Upper lobe of left lung (tissue), 6 donors: ENCODE results near the gene MPRIP. TPM values are rescaled to one million over a fixed set of nuclear protein-coding genes. Genes with fewer than 3 reads are reported as not detected.

Experiments used
- ATAC-seq, 2 donors: fragments of 200-7000 bp; cut with Tn5 transposase; one replicate each; pipeline ENCODE4 v1.9.1; 2022; ENCODE audit warnings: mild to moderate bottlenecking in 2 of 2, moderate library complexity in 2 of 2; ENCODE audit not compliant: low FRiP score in 2 of 2
- DNase-seq, 2 donors: peaks; one replicate each; pipeline ENCODE4 v3.0.0-alpha.2; 2019 to 2020
- H3K27ac ChIP-seq, 4 donors: fragments of 200-600 bp; sonication (generic); one replicate each; pipeline ENCODE4 v1.5.1; 2016 to 2019
- H3K27me3 ChIP-seq, 4 donors: fragments of 200-600 bp; sonication (generic); one replicate each; pipeline ENCODE4 v1.5.1; 2017 to 2019
- H3K36me3 ChIP-seq, 4 donors: fragments of 200-600 bp; sonication (generic); one replicate each; pipeline ENCODE4 v1.5.1; 2016 to 2019
- H3K4me1 ChIP-seq, 4 donors: fragments of 200-600 bp; sonication (generic); one replicate each; pipeline ENCODE4 v1.5.1; 2018 to 2019
- H3K4me3 ChIP-seq, 4 donors: fragments of 200-600 bp; sonication (generic); one replicate each; pipeline ENCODE4 v1.5.1; 2017 to 2019; ENCODE audit warnings: mild to moderate bottlenecking in 2 of 4, moderate library complexity in 1 of 4
- H3K9me3 ChIP-seq, 4 donors: fragments of 200-600 bp; sonication (generic); one replicate each; pipeline ENCODE4 v1.5.1; 2018 to 2019
- EP300 ChIP-seq, 4 donors: sonication (generic); formaldehyde crosslinking; IDR thresholded peaks; one replicate each; pipeline ENCODE4 v1.5.1; 2017; ENCODE audit warnings: antibody characterized with exemption in 4 of 4, control low read depth in 2 of 4
- POLR2A ChIP-seq, 4 donors: fragments of 450-650 bp; IDR thresholded peaks; one replicate each; pipeline ENCODE4 v1.5.1; 2016 to 2017; ENCODE audit warnings: antibody characterized with exemption in 4 of 4, mild to moderate bottlenecking in 2 of 4
- POLR2AphosphoS5 ChIP-seq, 2 donors: sonication (generic); formaldehyde crosslinking; IDR thresholded peaks; one replicate each; pipeline ENCODE4 v1.5.1; 2017; ENCODE audit warnings: antibody characterized with exemption in 2 of 2
- WGBS, 2 donors: methylation state at CpG; one replicate each; pipeline ENCODE4 v1.1.5; 2017 to 2018; 5-methylcytosine and 5-hydroxymethylcytosine counted together
- total RNA-seq, 6 donors: library from RNA; depleted of rRNA in 4 of 6; stranded (reverse); fragments of >200 nt in 4 of 6; gene quantifications; one replicate each; pipeline versions ENCODE4 v1.1.0 to v1.2.1, GENCODE V29; 2016 to 2021
- TF ChIP-seq, protein P1 (sequence below), 6 experiments: fragments of 450-650 bp in 4 of 6; fragments of 200-600 bp in 2 of 6; sonication (generic) in 2 of 6; IDR thresholded peaks; one replicate each; pipeline ENCODE4 v1.5.1; 2016 to 2019; ENCODE audit warnings: antibody characterized with exemption in 6 of 6
- donor health status: DM: no; HTN: no; CAD: no; lungs with moderate emphysema.
- donor health status: DM: no; HTN: yes; CAD: no; lungs with severe emphysema.

The MPRIP gene
- total RNA-seq, 6 donors from 2014 or later = 201 to 380 (median 285) TPM

DNA sequence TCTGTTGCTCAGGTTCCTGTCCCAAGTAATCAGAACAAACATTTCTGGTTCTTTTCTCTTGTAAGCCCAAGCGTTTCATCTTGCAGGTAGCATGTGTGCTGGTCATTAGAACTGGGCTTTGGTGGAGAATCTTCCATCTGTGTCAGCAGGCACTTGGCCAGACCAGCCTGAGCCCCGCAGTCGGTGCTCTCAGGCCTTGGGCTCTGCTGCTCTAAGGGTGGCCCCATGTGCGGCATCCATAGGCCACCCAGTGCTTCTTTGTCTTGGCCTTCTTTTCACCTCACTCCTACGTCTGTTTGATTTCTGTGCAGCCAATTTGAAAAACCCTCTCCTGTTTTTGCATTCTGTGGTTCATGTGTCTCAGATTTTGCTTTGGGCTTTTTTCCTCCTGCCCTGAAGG, 112.3 kb downstream of the MPRIP start:
- Histone ChIP-seq H3K27ac (no peak overlapping the region), H3K9me3 (no peaks in the 10 kb centered on the region), H3K27me3 (no peaks in the 10 kb centered on the region), H3K4me1 (peaks cover 12 to 21% (median 18%) of the 10 kb centered on the region in 4 donors), H3K4me3 (no peak overlapping the region), H3K36me3 (peaks cover 12 to 98% (median 85%) of the 10 kb centered on the region in 4 donors)
- TF ChIP-seq POLR2AphosphoS5 (IDR thresholded peaks at IDR 0.05) (no peak), POLR2A (IDR thresholded peaks at IDR 0.05) (no peak), EP300 (IDR thresholded peaks at IDR 0.05) (no peak)
- TF ChIP-seq, protein P1, sequence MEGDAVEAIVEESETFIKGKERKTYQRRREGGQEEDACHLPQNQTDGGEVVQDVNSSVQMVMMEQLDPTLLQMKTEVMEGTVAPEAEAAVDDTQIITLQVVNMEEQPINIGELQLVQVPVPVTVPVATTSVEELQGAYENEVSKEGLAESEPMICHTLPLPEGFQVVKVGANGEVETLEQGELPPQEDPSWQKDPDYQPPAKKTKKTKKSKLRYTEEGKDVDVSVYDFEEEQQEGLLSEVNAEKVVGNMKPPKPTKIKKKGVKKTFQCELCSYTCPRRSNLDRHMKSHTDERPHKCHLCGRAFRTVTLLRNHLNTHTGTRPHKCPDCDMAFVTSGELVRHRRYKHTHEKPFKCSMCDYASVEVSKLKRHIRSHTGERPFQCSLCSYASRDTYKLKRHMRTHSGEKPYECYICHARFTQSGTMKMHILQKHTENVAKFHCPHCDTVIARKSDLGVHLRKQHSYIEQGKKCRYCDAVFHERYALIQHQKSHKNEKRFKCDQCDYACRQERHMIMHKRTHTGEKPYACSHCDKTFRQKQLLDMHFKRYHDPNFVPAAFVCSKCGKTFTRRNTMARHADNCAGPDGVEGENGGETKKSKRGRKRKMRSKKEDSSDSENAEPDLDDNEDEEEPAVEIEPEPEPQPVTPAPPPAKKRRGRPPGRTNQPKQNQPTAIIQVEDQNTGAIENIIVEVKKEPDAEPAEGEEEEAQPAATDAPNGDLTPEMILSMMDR (IDR thresholded peaks at IDR 0.05) = no peak
- 89 to 95% methylated on average over 5 of the region's 5 CpGs for WGBS, 2 donors
- ATAC-seq (no peak), DNase-seq (no peak)

DNA sequence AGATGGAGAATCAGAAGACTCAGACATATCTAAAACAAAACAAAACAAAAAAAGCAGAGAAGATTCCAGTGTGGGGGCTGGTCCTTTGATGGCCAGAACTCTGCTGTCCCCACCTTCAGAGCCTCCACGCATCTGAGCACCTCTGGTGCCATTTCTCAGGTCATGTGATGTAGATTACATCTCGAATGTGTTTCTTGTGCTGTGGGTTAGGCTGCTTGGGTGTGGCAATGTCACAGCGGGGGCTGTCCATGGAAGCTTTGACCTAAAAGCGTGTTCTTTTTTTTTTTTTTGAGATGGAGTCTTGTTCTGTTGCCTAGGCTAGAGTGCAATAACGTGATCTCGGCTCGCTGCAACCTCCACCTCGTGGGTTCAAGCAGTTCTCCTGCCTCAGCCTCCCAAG, 112.7 kb downstream of the MPRIP start:
- 92 to 93% methylated on average over 8 of the region's 8 CpGs for WGBS, 2 donors
- H3K27ac ChIP-seq = no peak overlapping the region
- DNase-seq (no peak), ATAC-seq (no peak)
- no peaks in the 10 kb centered on the region for H3K9me3 ChIP-seq
- no peaks in the 10 kb centered on the region for H3K27me3 ChIP-seq
- H3K36me3 ChIP-seq = peaks cover 12 to 98% (median 87%) of the 10 kb centered on the region in 4 donors
- peaks cover 12 to 21% (median 18%) of the 10 kb centered on the region in 4 donors for H3K4me1 ChIP-seq
- TF ChIP-seq EP300 (IDR thresholded peaks at IDR 0.05) = no peak
- TF ChIP-seq POLR2A (IDR thresholded peaks at IDR 0.05) = no peak
- TF ChIP-seq POLR2AphosphoS5 (IDR thresholded peaks at IDR 0.05) = no peak
- TF ChIP-seq, protein P1 (IDR thresholded peaks at IDR 0.05) = no peak
- no peak overlapping the region for H3K4me3 ChIP-seq

DNA sequence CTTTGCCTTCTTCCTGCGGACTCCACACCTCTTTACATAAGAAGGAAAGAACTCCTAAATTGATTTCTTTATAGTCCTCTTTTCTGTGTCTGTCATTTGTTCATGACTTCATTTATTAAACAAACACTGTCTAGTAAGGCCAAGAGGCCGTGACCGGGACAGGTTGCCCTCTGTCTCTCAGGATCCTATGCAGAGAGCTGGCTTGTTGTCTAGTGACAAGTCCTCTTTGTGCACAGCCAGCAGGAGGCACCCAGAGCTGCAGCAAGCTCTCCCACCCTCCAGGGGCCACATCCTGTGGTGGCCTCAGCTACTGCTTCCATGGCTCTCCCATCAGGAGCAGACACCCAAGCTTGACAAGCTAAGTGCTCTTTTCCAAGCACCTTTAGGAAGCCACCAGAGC, 113.3 kb downstream of the MPRIP start:
- WGBS, 2 donors = 85 to 96% methylated on average over 3 of the region's 3 CpGs

DNA sequence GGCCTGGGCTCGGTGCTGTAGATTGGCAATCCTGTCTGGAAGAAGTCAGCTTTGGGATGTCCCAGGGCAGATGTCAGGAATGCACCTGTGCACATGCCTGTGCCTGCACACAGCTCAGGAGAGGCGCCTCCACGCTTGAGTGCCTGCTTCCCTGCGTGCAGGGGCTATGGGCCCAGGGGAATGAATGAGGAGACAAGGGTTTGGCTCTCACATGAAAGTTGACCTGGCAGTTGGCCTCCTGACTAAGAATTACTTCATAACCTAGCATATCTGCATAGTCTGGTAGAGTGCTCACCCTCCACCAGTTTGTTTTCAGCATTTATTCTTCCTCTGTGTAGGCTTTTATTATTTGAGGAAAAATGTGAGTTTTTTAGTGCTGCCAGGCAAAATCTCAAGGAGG, 113.8 kb downstream of the MPRIP start:
- H3K27me3 ChIP-seq = no peaks in the 10 kb centered on the region
- WGBS, 2 donors = 83 to 88% methylated on average over 3 to 4 of the region's 4 CpGs
- peak in 1 of 2 donors; percentile 17 for ATAC-seq
- TF ChIP-seq, protein P1 (IDR thresholded peaks at IDR 0.05) = no peak
- TF ChIP-seq POLR2AphosphoS5 (IDR thresholded peaks at IDR 0.05) = no peak
- no peak for TF ChIP-seq EP300 (IDR thresholded peaks at IDR 0.05)
- TF ChIP-seq POLR2A (IDR thresholded peaks at IDR 0.05) = no peak
- no peaks in the 10 kb centered on the region for H3K9me3 ChIP-seq
- H3K36me3 ChIP-seq = peaks cover 16 to 98% (median 90%) of the 10 kb centered on the region in 4 donors
- peaks cover 12 to 16% (median 14%) of the 10 kb centered on the region in 4 donors for H3K4me1 ChIP-seq
- DNase-seq = no peak
- no peak overlapping the region for H3K4me3 ChIP-seq
- H3K27ac ChIP-seq = no peak overlapping the region

More for the DNA sequence above, 113.3 kb downstream of the MPRIP start:
- DNase-seq (no peak), ATAC-seq (no peak)
- no peaks in the 10 kb centered on the region for H3K27me3 ChIP-seq
- peaks cover 12 to 98% (median 88%) of the 10 kb centered on the region in 4 donors for H3K36me3 ChIP-seq
- no peak overlapping the region for H3K27ac ChIP-seq
- TF ChIP-seq POLR2AphosphoS5 (IDR thresholded peaks at IDR 0.05) (no peak), POLR2A (IDR thresholded peaks at IDR 0.05) (no peak), EP300 (IDR thresholded peaks at IDR 0.05) (no peak)
- TF ChIP-seq, protein P1 (IDR thresholded peaks at IDR 0.05) = no peak
- no peaks in the 10 kb centered on the region for H3K9me3 ChIP-seq
- H3K4me3 ChIP-seq = no peak overlapping the region
- H3K4me1 ChIP-seq = peaks cover 12 to 21% (median 17%) of the 10 kb centered on the region in 4 donors

DNA sequence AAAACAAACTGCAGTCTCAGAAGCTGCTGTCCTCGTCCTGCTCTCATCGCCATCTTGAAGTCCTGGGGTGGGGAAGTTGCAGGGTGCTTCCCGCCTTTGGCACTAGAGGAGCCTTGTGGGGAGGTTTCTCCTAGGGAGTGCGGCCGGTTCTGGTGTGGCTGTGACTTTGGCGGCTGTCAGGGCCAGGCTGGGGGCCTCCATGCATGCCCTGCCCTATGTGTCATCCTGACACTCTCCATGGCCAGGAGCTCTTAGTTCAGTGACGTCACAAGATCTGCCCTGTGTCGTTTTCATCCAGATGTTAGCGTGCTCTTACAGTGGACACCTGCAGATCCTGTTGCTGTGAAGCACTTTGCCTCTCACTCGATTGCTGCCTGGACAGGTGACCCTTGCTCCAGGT, 114.3 kb downstream of the MPRIP start:
- no peaks in the 10 kb centered on the region for H3K27me3 ChIP-seq
- TF ChIP-seq, protein P1 (IDR thresholded peaks at IDR 0.05) = no peak
- TF ChIP-seq EP300 (IDR thresholded peaks at IDR 0.05) = no peak
- TF ChIP-seq POLR2AphosphoS5 (IDR thresholded peaks at IDR 0.05) = no peak
- no peak for TF ChIP-seq POLR2A (IDR thresholded peaks at IDR 0.05)
- DNase-seq (no peak), ATAC-seq (peak in 1 of 2 donors; percentile 48)
- 80 to 86% methylated on average over 9 to 10 of the region's 10 CpGs for WGBS, 2 donors
- peaks cover 9 to 12% (median 11%) of the 10 kb centered on the region in 4 donors for H3K4me1 ChIP-seq
- no peak overlapping the region for H3K27ac ChIP-seq
- no peak overlapping the region for H3K4me3 ChIP-seq
- H3K9me3 ChIP-seq = no peaks in the 10 kb centered on the region
- H3K36me3 ChIP-seq = peaks cover 19 to 98% (median 89%) of the 10 kb centered on the region in 4 donors
